K562 (cell line): ENCODE results near the gene KIF26B. TPM values are rescaled to one million over a fixed set of nuclear protein-coding genes. Genes with fewer than 3 reads are reported as not detected.
A peak's percentile ranks its signal among the peaks of the same experiment; 100 is the strongest.

Experiments used
- ATAC-seq: fragments of 200-7000 bp; cut with Tn5 transposase; 3 replicates; pipeline ENCODE4 v1.9.1; 2020; ENCODE audit warnings: moderate library complexity
- BruUV-seq: library from RNA; stranded (reverse); fragments of 400-500 nt; replicated peaks from 2 replicates; lab custom pipeline; 2021; lab: Mats Ljungman, UMichigan
- CTCF ChIA-PET: fragments of 300-600 bp; formaldehyde crosslinking; extraction: SDS; loops from one replicate; lab custom pipeline; 2021; ENCODE audit warnings: low intra/inter-chr PET ratio; lab: Yijun Ruan, JAX
- POLR2A ChIA-PET: fragments of 300-600, 350-650 bp; sonication (Branson Sonifier 250); formaldehyde crosslinking; extraction: SDS; loops from one replicate; lab custom pipeline; 2021; ENCODE audit warnings: antibody characterized with exemption, inconsistent platforms; lab: Yijun Ruan, JAX
- DNase-seq, 4 experiments: peaks; one replicate each; pipeline versions ENCODE4 v3.0.0 to v3.0.0-alpha.2; 2011 to 2018; ENCODE audit warnings: low spot score in 3 of 4, mixed read lengths in 3 of 4; ENCODE audit errors: extremely low read depth in 1 of 4
- FAIRE-seq: peaks from 2 replicates; lab custom pipeline; 2011; peaks lifted over from hg19 to GRCh38; lab: Jason Lieb, UNC
- H2AFZ ChIP-seq: 2 replicates; pipeline ENCODE4 v1.6.0; 2011; ENCODE audit warnings: low read depth, low read length, control low read depth, inconsistent platforms
- H3K27ac ChIP-seq: fragments of 200-600 bp; 3 replicates; pipeline ENCODE4 v1.8.0; 2011; ENCODE audit warnings: low read depth, mild to moderate bottlenecking, control low read depth, inconsistent platforms, low read length, moderate library complexity, mixed read lengths; ENCODE audit errors: extremely low read depth
- H3K27me3 ChIP-seq, 2 experiments: fragments of 300-600 bp in 1 of 2; 2 replicates in 1 of 2; 3 replicates in 1 of 2; pipeline versions ENCODE4 v1.6.0 to v1.8.0; 2011; ENCODE audit warnings: inconsistent platforms in 2 of 2, low read length in 2 of 2, mild to moderate bottlenecking in 1 of 2, mixed read lengths in 1 of 2, moderate library complexity in 1 of 2; ENCODE audit not compliant: control insufficient read depth in 2 of 2, insufficient read depth in 2 of 2
- H3K36me3 ChIP-seq: fragments of 300-600 bp; 3 replicates; pipeline ENCODE4 v1.8.0; 2011; ENCODE audit warnings: mild to moderate bottlenecking, low read length, inconsistent platforms; ENCODE audit not compliant: control insufficient read depth, insufficient read depth
- H3K4me1 ChIP-seq, 2 experiments: fragments of 200-600 bp in 1 of 2; replicated peaks in 1 of 2; 2 replicates in 1 of 2; 3 replicates in 1 of 2; pipeline versions ENCODE4 v1.5.1 to v1.8.0; 2011; ENCODE audit warnings: inconsistent platforms in 2 of 2, low read length in 2 of 2, mild to moderate bottlenecking in 1 of 2, mixed read lengths in 1 of 2, moderate library complexity in 1 of 2; ENCODE audit not compliant: control insufficient read depth in 2 of 2, insufficient read depth in 2 of 2
- H3K4me2 ChIP-seq: 2 replicates; pipeline ENCODE4 v1.6.1; 2011; ENCODE audit warnings: low read length, control low read depth, inconsistent platforms, mixed read lengths; ENCODE audit not compliant: insufficient read depth
- H3K4me3 ChIP-seq: fragments of 200-600 bp; sonication (generic), shearing (Covaris generic); 2 replicates; pipeline ENCODE4 v1.5.1; 2016; ENCODE audit warnings: control low read depth, inconsistent platforms
- H3K79me2 ChIP-seq: fragments of 200-600 bp; 3 replicates; pipeline ENCODE4 v1.8.0; 2011; ENCODE audit warnings: low read length, inconsistent platforms; ENCODE audit not compliant: control insufficient read depth, insufficient read depth
- H3K9ac ChIP-seq, 2 experiments: 2 replicates each; pipeline versions ENCODE4 v1.6.0 to v1.6.1; 2011; ENCODE audit warnings: low read depth in 2 of 2, low read length in 2 of 2, control low read depth in 1 of 2, inconsistent platforms in 1 of 2, mild to moderate bottlenecking in 1 of 2, mixed read lengths in 1 of 2; ENCODE audit not compliant: insufficient read depth in 1 of 2
- H3K9me1 ChIP-seq: one replicate; pipeline ENCODE4 v1.6.0; 2011; ENCODE audit warnings: inconsistent platforms, mild to moderate bottlenecking, low read length, moderate library complexity; ENCODE audit not compliant: control insufficient read depth, insufficient read depth
- H3K9me3 ChIP-seq: replicated peaks from 2 replicates; pipeline ENCODE4 v1.5.1; 2011; ENCODE audit warnings: low read depth, low read length, inconsistent platforms; ENCODE audit not compliant: control insufficient read depth, insufficient read depth
- H4K20me1 ChIP-seq: replicated peaks from 2 replicates; pipeline ENCODE4 v1.6.1; 2011; ENCODE audit warnings: low read length, inconsistent platforms, mixed read lengths; ENCODE audit not compliant: control insufficient read depth, insufficient read depth
- RAD21 ChIP-seq, 2 experiments: fragments of 250-450 bp in 1 of 2; fragments of 450-650 bp in 1 of 2; sonication (Bioruptor Pico) in 1 of 2; formaldehyde crosslinking in 1 of 2; IDR thresholded peaks in 1 of 2; conservative IDR thresholded peaks in 1 of 2; 2 replicates each; pipeline versions ENCODE4 v1.4.0 to v1.8.0; 2020 to 2022; ENCODE audit warnings: mild to moderate bottlenecking in 2 of 2, moderate library complexity in 1 of 2
- ZNF3 ChIP-seq: fragments of 250-450 bp; sonication (Bioruptor Pico); IDR thresholded peaks from 2 replicates; pipeline ENCODE4 v1.5.0; 2021; ENCODE audit warnings: mild to moderate bottlenecking, moderate library complexity
- WGBS: fragments of 100-300 bp; shearing (Covaris generic); methylation state at CpG from one replicate; pipeline ENCODE4 v1.1.6; 2016; ENCODE audit warnings: low coverage, mixed read lengths; ENCODE audit not compliant: insufficient coverage; ENCODE audit errors: missing lambda C conversion rate; 5-methylcytosine and 5-hydroxymethylcytosine counted together
- in situ Hi-C: fragments of 300-500 bp; cut with MboI; formaldehyde crosslinking; loops from 4 replicates; pipeline ENCODE4 v1.15.0; 2018; ENCODE audit warnings: inconsistent platforms, mixed read lengths
- intact Hi-C: fragments of 100-400 bp; cut with micrococcal nuclease; formaldehyde crosslinking; loops from 2 replicates; pipeline ENCODE4 v1.14.2; 2022
- polyA plus RNA-seq, 8 experiments: library from polyadenylated mRNA; depleted of rRNA in 4 of 8; stranded (reverse) in 5 of 8; unstranded in 3 of 8; fragments of >200 nt; fragmentation: Nextera tagmentation in 2 of 8; fragmentation: Illumina TruSeq in 1 of 8; extraction: Ambion mirVana in 2 of 8; extraction: Trizol in 1 of 8; gene quantifications; 2 replicates each; pipeline versions ENCODE4 v1.2.1 to v1.2.3, GENCODE V29; 2011 to 2014; ENCODE audit warnings: inconsistent platforms in 1 of 8, missing spikeins in 1 of 8
- total RNA-seq, 7 experiments: library from RNA; depleted of rRNA in 6 of 7; stranded (reverse); fragments of >200 nt in 6 of 7; fragmentation: Illumina TruSeq in 2 of 7; extraction: Trizol in 2 of 7; gene quantifications; 2 replicates each; pipeline versions ENCODE4 v1.2.1 to v1.2.3, GENCODE V29; 2011 to 2021; ENCODE audit warnings: low replicate concordance in 1 of 7
- TF ChIP-seq, protein P1 (sequence below), 2 experiments: fragments of 450-650 bp; formaldehyde crosslinking in 1 of 2; IDR thresholded peaks; 2 replicates each; pipeline versions ENCODE4 v1.4.0 to v1.6.1; 2014 to 2020; ENCODE audit warnings: mild to moderate bottlenecking in 2 of 2, borderline replicate concordance in 1 of 2, low read depth in 1 of 2
- TF ChIP-seq, protein P2 (sequence below), 2 experiments: IDR thresholded peaks in 1 of 2; conservative IDR thresholded peaks in 1 of 2; 2 replicates each; pipeline ENCODE4 v1.6.1; 2016; ENCODE audit warnings: low read depth in 2 of 2, mild to moderate bottlenecking in 1 of 2, missing compliant biosample characterization in 1 of 2, missing genetic modification characterization in 1 of 2, moderate library complexity in 1 of 2

Gene KIF26B
- total and polyA plus RNA-seq, 9 of the 15 experiments (the other 6 are each of a cell fraction or from before 2014, with no cell fraction given) = 0.02 to 0.08 (median 0.03) TPM; not detected in 6

DNA sequence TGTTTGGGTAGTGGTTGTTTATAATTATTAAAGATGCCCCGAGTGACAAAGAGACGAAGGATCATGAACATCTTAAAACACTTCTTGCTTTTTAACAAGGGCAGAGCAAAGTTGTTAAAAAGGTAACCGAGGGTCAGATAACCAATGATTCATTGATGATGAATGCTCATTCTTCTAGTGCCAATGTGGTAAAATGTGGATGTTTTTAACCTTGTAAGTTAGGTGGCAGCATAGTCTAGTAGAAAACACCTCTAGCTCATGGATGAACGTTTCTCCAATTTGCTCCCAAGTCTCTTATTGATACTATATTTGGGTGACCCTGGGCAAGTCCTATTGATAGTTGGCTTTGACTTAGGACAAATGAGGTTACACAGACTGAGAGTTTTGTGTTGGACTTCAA is 167.9 kb downstream of the KIF26B start:
- ATAC-seq (no peak), FAIRE-seq (peak; percentile 15), DNase-seq (no peak)
- H3K4me3 ChIP-seq = no peak overlapping the region
- H3K27ac ChIP-seq = no peak overlapping the region
- POLR2A ChIA-PET = no interaction called here
- H2AFZ ChIP-seq = no peak overlapping the region
- no peaks in the 10 kb centered on the region for H3K79me2 ChIP-seq
- H3K27me3 ChIP-seq = peaks cover 47 to 59% of the 10 kb centered on the region in 2 experiments
- no peaks in the 10 kb centered on the region for H3K9me3 ChIP-seq
- H3K9ac ChIP-seq = no peak overlapping the region
- no peaks in the 10 kb centered on the region for H3K36me3 ChIP-seq
- H4K20me1 ChIP-seq = no peaks in the 10 kb centered on the region
- no peaks in the 10 kb centered on the region for H3K4me1 ChIP-seq
- in situ Hi-C loops = no loop called here
- no peak overlapping the region for H3K4me2 ChIP-seq
- no TSS peak for BruUV-seq
- H3K9me1 ChIP-seq = no peaks in the 10 kb centered on the region
- intact Hi-C loops = loop anchor here (5.0 kb wide), 1 partner anchor 735 kb away; no protein-coding TSS in a partner anchor
- CTCF ChIA-PET = interaction anchor here (0.6 kb wide), 1 partner anchor 238 kb away, joined by 3 read pairs; no protein-coding TSS in a partner anchor
- 0% methylated on average over 4 of the region's 4 CpGs for WGBS
- TF ChIP-seq, protein P1, sequence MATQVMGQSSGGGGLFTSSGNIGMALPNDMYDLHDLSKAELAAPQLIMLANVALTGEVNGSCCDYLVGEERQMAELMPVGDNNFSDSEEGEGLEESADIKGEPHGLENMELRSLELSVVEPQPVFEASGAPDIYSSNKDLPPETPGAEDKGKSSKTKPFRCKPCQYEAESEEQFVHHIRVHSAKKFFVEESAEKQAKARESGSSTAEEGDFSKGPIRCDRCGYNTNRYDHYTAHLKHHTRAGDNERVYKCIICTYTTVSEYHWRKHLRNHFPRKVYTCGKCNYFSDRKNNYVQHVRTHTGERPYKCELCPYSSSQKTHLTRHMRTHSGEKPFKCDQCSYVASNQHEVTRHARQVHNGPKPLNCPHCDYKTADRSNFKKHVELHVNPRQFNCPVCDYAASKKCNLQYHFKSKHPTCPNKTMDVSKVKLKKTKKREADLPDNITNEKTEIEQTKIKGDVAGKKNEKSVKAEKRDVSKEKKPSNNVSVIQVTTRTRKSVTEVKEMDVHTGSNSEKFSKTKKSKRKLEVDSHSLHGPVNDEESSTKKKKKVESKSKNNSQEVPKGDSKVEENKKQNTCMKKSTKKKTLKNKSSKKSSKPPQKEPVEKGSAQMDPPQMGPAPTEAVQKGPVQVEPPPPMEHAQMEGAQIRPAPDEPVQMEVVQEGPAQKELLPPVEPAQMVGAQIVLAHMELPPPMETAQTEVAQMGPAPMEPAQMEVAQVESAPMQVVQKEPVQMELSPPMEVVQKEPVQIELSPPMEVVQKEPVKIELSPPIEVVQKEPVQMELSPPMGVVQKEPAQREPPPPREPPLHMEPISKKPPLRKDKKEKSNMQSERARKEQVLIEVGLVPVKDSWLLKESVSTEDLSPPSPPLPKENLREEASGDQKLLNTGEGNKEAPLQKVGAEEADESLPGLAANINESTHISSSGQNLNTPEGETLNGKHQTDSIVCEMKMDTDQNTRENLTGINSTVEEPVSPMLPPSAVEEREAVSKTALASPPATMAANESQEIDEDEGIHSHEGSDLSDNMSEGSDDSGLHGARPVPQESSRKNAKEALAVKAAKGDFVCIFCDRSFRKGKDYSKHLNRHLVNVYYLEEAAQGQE (IDR thresholded peaks at IDR 0.05; ENCODE audit: borderline replicate concordance) = peak; percentile 11; the same call in 1 of the 2 replicates
- TF ChIP-seq, protein P1 (CRISPR knock-in tag; IDR thresholded peaks at IDR 0.05; ENCODE audit: low read depth) = no peak
- TF ChIP-seq ZNF3 = no peak
- TF ChIP-seq RAD21 (CRISPR knock-in tag; conservative IDR thresholded peaks at IDR 0.05 in 1 of 2, IDR thresholded peaks at IDR 0.05 in 1 of 2) = peak; percentile 27 to 41; a peak in 2 of 4 replicates
- TF ChIP-seq, protein P2, sequence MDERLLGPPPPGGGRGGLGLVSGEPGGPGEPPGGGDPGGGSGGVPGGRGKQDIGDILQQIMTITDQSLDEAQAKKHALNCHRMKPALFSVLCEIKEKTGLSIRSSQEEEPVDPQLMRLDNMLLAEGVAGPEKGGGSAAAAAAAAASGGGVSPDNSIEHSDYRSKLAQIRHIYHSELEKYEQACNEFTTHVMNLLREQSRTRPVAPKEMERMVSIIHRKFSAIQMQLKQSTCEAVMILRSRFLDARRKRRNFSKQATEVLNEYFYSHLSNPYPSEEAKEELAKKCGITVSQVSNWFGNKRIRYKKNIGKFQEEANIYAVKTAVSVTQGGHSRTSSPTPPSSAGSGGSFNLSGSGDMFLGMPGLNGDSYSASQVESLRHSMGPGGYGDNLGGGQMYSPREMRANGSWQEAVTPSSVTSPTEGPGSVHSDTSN (CRISPR knock-in tag; IDR thresholded peaks at IDR 0.05; ENCODE audit: low read depth) = no peak
- TF ChIP-seq, protein P2 (tag; conservative IDR thresholded peaks at IDR 0.05; ENCODE audit: low read depth) = no peak
